Subcutaneous abdominal adipose tissue (tissue), 5 donors: ENCODE data around the gene LMBR1.

Experiments
- H3K27ac ChIP-seq: one replicate; pipeline ENCODE4 v1.7.0; 2013; ENCODE audit warnings: low read depth, mild to moderate bottlenecking, inconsistent platforms, low read length, moderate library complexity
- H3K27me3 ChIP-seq, 5 donors: one replicate each; pipeline ENCODE4 v1.7.0; 2013; ENCODE audit warnings: low read length in 5 of 5, inconsistent platforms in 1 of 5; ENCODE audit not compliant: control insufficient read depth in 5 of 5, insufficient read depth in 4 of 5
- H3K36me3 ChIP-seq, 5 donors: one replicate each; pipeline ENCODE4 v1.7.0; 2013; ENCODE audit warnings: low read length in 5 of 5; ENCODE audit not compliant: control insufficient read depth in 5 of 5, insufficient read depth in 5 of 5
- H3K4me1 ChIP-seq, 5 donors: one replicate each; pipeline ENCODE4 v1.7.0; 2013; ENCODE audit warnings: low read length in 5 of 5, mild to moderate bottlenecking in 3 of 5, moderate library complexity in 1 of 5; ENCODE audit not compliant: control insufficient read depth in 5 of 5, insufficient read depth in 5 of 5
- H3K4me3 ChIP-seq, 5 donors: one replicate each; pipeline ENCODE4 v1.7.0; 2013; ENCODE audit warnings: low read length in 5 of 5, low read depth in 1 of 5
- H3K9ac ChIP-seq, 5 donors: one replicate each; pipeline ENCODE4 v1.7.0; 2013; ENCODE audit warnings: low read length in 5 of 5, mild to moderate bottlenecking in 4 of 5, moderate library complexity in 3 of 5
- H3K9me3 ChIP-seq, 5 donors: one replicate each; pipeline ENCODE4 v1.7.0; 2013; ENCODE audit warnings: low read length in 5 of 5; ENCODE audit not compliant: control insufficient read depth in 5 of 5
- donor health status: healthy.
- donor health status: healthy.
- donor health status: healthy.
- donor health status: healthy.
- donor health status: healthy.

LMBR1 gene

DNA sequence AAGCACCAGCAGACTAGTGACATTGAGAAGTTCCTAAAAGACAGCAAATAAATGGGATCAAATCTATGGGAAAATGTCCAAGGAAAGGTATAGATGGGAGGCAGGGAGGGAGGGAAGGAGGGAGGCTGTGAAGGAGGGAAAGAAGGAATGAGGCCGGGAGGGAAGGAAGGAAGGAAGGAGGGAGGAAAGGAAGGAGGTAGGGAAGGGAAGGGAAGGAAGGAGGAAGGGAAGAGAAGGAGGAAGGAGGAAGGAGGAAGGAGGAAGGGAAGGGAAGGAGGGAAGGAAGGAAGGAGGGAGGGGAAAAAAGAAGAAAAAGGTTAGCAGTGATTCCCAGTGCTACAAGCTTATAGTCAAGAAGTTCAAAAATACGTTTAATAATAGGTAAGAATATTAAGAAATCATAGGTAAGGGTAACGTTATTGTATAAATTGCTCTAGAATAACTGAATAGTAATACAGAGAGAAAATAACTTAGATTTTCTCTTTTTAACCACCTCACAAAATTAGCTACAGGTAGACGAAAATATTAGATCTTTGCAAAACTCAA is 106.9 kb downstream of the LMBR1 start:
- Histone ChIP-seq H3K9me3 (no peaks in the 10 kb centered on the region), H3K36me3 (peaks cover 0 to 7% (median 3%) of the 10 kb centered on the region in 5 donors), H3K9ac (no peak overlapping the region), H3K4me3 (no peak overlapping the region), H3K27me3 (no peaks in the 10 kb centered on the region), H3K27ac (no peak overlapping the region), H3K4me1 (peaks cover 0 to under 1% (median 0%) of the 10 kb centered on the region in 5 donors)

DNA sequence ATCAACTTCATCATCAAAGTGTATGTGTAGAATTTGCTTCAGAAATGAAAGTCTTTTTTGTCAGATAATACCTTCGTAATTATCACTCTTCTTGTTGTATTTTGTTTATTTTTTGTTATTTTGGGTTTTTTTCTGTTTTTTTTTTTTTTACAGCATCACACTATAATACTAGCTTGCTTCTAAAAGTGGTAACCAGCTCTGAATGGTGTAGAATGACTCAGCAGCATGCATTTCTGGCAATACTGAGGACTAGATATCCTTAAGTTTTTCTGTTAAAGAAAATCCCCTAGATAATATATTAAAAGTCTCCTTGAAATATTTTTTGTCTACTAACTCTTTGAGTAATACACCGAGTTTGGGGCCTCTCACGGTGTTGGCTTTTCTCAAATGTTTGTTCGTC is 109.1 kb downstream of the LMBR1 start:
- H3K4me3 ChIP-seq = no peak overlapping the region
- H3K27me3 ChIP-seq = no peaks in the 10 kb centered on the region
- peaks cover 0 to 7% (median 3%) of the 10 kb centered on the region in 5 donors for H3K36me3 ChIP-seq
- no peaks in the 10 kb centered on the region for H3K9me3 ChIP-seq
- H3K9ac ChIP-seq = no peak overlapping the region
- H3K27ac ChIP-seq = no peak overlapping the region
- no peaks in the 10 kb centered on the region for H3K4me1 ChIP-seq

DNA sequence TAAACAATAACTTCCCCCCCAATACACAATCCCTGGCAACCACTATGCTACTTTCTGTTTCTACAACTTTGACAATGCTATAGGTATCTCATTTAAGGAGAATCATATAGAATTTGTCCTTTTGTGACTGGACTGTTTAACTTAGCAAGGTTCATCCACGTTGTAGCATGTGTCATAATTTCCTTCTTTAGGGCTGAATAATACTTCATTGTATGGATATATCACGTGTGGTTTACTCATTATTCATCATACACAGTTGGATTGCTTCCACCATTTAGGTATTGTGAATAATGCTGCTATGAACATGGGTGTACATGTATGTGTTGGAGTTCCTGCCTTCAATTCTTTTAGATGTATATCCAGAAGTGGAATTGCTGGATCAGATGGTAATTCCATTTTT is 111.0 kb downstream of the LMBR1 start:
- no peak overlapping the region for H3K9ac ChIP-seq
- peaks cover 0 to 7% (median 3%) of the 10 kb centered on the region in 5 donors for H3K36me3 ChIP-seq
- H3K27ac ChIP-seq = no peak overlapping the region
- H3K27me3 ChIP-seq = no peaks in the 10 kb centered on the region
- no peaks in the 10 kb centered on the region for H3K4me1 ChIP-seq
- H3K4me3 ChIP-seq = no peak overlapping the region
- H3K9me3 ChIP-seq = no peaks in the 10 kb centered on the region

DNA sequence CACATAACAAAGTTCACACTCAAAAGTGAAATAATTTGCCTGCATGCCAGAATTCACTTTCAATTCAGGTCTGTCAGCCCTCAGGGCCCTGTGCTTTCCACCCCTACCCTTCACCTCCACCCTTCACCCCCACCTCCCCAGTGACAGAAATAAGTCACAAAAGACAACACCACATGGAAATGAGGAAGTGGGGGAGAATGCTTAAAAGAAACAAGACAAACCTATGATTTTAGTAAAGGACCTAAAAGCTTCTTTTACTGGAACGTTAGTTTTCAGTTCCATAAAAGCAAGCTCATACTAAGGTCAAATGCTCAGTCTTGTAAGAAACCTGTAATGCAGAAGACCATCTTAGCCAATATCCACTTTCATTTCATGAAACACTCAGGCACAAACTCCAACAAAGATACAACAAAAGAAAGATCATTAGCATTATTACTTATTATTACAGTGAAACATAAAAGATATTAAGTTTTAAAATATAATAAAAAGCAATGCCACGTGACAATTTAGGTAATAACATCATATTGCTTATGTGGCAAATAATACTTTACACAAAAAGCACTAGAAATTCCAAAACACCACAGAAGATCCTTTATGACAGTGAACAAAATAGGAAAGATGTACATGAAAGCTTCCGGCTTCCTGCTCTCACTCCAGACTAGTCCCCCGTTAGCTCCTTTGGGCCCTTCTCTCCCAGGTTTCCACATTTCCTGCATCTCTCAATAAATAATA is 112.1 kb downstream of the LMBR1 start:
- no peaks in the 10 kb centered on the region for H3K27me3 ChIP-seq

DNA sequence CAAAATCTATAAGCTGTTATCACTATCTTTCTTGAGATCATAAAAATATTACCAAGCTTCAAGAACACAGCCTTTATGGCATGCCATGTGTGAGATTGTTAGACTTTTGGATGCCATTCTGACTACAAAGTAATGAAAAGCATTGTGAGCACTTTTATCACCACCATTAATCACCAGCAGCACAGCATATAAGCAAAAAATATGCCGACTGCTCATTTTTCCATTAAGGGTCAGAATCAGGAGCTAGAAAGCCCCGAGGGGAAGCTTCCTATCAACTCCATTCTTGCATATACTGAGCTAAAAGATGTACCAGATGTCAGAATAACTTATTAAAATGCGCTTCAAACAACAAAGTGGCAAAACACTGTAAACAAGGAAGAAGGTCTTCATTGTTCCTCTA is 114.3 kb downstream of the LMBR1 start:
- H3K27ac ChIP-seq = no peak overlapping the region
- no peak overlapping the region for H3K4me3 ChIP-seq
- peaks cover 0 to 7% (median 0%) of the 10 kb centered on the region in 5 donors for H3K36me3 ChIP-seq
- H3K4me1 ChIP-seq = no peaks in the 10 kb centered on the region
- H3K9ac ChIP-seq = no peak overlapping the region
- H3K27me3 ChIP-seq = no peaks in the 10 kb centered on the region
- H3K9me3 ChIP-seq = no peaks in the 10 kb centered on the region

More for the DNA sequence above, 112.1 kb downstream of the LMBR1 start:
- no peaks in the 10 kb centered on the region for H3K9me3 ChIP-seq
- no peak overlapping the region for H3K4me3 ChIP-seq
- no peak overlapping the region for H3K27ac ChIP-seq
- H3K4me1 ChIP-seq = no peaks in the 10 kb centered on the region
- peaks cover 0 to 7% (median 3%) of the 10 kb centered on the region in 5 donors for H3K36me3 ChIP-seq
- H3K9ac ChIP-seq = no peak overlapping the region

DNA sequence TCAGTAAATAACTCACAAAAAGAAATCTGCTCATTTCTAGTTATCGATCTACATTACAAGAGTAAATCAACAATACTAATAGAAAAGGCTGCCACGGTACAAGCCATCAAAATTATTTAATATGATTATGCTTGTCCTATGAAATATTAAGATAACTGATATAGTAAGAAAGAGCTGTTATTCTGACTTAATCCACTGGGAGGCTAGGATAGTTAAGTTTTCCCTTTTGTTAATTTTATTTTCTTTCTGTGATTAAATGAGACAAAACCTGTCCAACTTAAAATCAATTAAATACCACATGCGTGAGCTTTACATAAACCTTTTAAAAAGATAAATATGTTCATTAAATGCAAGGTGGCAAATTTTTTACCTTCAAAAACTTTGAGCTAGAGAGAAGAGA is 114.8 kb downstream of the LMBR1 start:
- H3K4me3 ChIP-seq = no peak overlapping the region
- H3K9ac ChIP-seq = no peak overlapping the region
- no peak overlapping the region for H3K27ac ChIP-seq
- H3K4me1 ChIP-seq = no peaks in the 10 kb centered on the region
- no peaks in the 10 kb centered on the region for H3K27me3 ChIP-seq
- H3K36me3 ChIP-seq = peaks cover 0 to 6% (median 0%) of the 10 kb centered on the region in 5 donors
- no peaks in the 10 kb centered on the region for H3K9me3 ChIP-seq

DNA sequence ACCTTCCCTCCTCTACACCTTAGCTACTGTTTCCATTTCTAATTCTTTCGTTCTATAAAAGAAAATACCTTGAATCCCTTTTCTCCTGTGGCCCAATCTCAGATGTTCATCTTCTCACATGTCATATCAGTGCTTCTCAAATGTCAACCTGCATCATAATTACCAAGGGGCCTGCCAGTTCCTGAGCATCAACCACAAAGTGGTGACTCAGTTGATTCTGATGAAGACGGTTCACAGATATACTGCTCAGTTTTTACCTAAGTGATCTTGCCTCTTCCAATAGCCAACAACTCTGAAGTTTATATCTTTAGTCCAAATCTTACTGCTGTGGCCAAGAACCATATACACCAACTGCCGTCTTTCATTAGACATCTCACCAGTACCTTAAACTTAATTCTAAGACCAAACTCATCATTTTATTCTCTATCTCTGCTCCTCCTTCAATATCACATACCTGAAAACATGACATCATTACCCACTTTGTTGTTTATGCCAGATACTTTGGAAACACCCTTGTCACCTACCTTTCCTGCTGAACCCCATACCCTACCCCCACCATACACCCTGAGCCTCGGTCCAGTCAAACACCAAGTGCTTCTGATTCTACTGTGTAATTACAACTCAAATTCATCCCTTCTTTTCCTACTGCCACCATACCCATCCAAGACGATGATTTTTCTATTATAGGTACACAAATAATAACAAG is 115.5 kb downstream of the LMBR1 start:
- Histone ChIP-seq H3K4me1 (no peaks in the 10 kb centered on the region), H3K36me3 (peaks cover 0 to 6% (median 0%) of the 10 kb centered on the region in 5 donors), H3K9ac (no peak overlapping the region), H3K9me3 (no peaks in the 10 kb centered on the region), H3K27me3 (no peaks in the 10 kb centered on the region), H3K4me3 (no peak overlapping the region), H3K27ac (no peak overlapping the region)

DNA sequence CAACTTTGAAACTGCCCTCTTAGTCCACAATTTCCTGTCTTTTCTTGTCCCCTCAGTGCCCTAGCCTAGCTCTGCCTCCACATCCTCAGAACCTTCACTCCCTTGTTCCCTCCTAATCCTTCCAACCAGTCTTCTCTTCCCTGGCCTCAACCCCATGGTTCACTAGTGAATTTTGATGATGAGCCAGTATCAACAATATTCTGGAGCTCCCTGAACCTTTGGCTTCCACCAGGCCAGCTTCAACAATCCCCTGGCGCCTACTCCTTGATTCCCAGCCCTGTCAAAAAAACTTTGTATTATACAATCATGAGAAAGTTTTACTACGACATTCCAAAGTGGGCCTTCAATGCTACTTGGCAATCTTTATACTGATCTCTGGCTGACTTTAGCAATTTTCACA is 116.5 kb downstream of the LMBR1 start:
- no peaks in the 10 kb centered on the region for H3K27me3 ChIP-seq
- no peaks in the 10 kb centered on the region for H3K36me3 ChIP-seq
- H3K4me1 ChIP-seq = no peaks in the 10 kb centered on the region
- no peak overlapping the region for H3K27ac ChIP-seq
- H3K9me3 ChIP-seq = no peaks in the 10 kb centered on the region
- H3K4me3 ChIP-seq = no peak overlapping the region
- H3K9ac ChIP-seq = no peak overlapping the region

DNA sequence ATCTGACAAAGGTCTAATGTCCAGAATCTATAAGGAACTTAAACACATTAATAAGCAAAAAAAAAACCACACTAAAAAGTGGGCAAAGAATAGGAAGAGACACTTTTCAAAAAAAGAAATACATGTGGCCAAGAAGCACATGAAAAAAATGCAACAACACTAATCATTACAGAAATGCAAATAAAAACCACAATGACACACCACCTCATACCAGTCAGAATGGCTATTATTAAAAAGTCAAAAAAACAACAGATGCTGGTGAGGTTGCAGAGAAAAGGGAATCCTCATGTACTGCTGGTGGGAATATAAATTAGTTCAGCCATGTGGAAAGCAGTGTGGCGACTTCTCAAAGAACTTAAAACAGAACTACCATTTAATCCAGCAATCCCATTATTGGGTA is 119.0 kb downstream of the LMBR1 start:
- no peaks in the 10 kb centered on the region for H3K27me3 ChIP-seq
- no peaks in the 10 kb centered on the region for H3K4me1 ChIP-seq
- H3K9me3 ChIP-seq = no peaks in the 10 kb centered on the region
- no peaks in the 10 kb centered on the region for H3K36me3 ChIP-seq
- no peak overlapping the region for H3K27ac ChIP-seq
- H3K4me3 ChIP-seq = no peak overlapping the region
- H3K9ac ChIP-seq = no peak overlapping the region

DNA sequence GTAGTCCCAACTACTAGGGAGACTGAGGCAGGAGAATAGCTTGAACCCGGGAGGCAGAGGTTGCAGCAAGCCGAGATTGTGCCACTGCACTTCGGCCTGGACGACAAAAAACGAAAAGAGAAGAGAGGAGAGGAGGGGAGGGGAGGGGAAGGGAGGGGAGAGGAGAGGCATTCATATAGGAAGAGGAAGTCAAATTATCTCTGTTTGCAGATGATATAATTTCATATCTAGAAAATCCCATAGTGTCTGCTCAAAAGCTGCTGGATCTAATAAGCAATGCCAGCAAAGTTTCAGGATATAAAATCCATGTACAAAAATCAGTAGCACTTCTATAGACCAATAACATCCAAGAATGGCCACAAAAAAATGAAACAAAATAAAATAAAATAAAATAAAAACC is 120.3 kb downstream of the LMBR1 start:
- Histone ChIP-seq H3K9ac (no peak overlapping the region), H3K27me3 (no peaks in the 10 kb centered on the region), H3K36me3 (no peaks in the 10 kb centered on the region), H3K4me3 (no peak overlapping the region), H3K9me3 (no peaks in the 10 kb centered on the region), H3K4me1 (no peaks in the 10 kb centered on the region), H3K27ac (no peak overlapping the region)
